GM18951 (cell line): ENCODE data around the gene EIF4E3.

ENCODE experiments used
- POLR2A ChIP-seq: IDR thresholded peaks from 4 replicates; pipeline ENCODE4 v1.6.1; 2011; ENCODE audit warnings: mild to moderate bottlenecking; ENCODE audit not compliant: insufficient read length, insufficient read depth; ENCODE audit errors: extremely low read depth
- in situ Hi-C: fragments of 300-500 bp; cut with MboI; formaldehyde crosslinking; loops from one replicate; pipeline ENCODE4 v1.12.0; 2022; ENCODE audit warnings: low sequenced_read_pairs, mixed read lengths, inconsistent platforms; ENCODE audit not compliant: unreplicated experiment

Gene EIF4E3

GRCh38 chr3:71725271-71725991, at the start of gene EIF4E3:
EIF4E3 (minus strand) TSS chr3:71725402; CDS start chr3:71725367, 35 bp downstream.
- TF ChIP-seq POLR2A, result no peak
- in situ Hi-C loops, result no loop called here

DNA sequence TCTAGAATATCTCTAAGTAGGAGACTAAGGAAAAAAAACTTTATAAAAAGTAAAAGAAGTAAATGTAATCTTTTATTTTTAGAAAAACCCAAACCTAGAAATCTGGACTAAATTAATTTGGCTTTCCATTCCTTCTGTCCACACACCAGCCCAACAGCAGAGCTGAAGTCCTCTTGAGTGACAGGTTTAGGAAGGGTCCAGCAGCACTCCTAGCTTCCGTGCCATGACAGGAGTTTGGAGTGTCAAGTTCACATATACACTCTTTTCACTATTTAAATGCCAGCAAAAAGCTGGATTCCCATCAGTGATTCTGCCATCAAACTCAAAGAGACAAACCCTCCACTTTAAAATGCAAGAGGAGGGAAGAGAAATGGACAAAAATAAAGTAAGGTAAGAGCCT, 46.7 kb upstream of the EIF4E3 start:
- no peak for TF ChIP-seq POLR2A
- in situ Hi-C loops, result no loop called here

- in situ Hi-C loops, result no loop called here
- TF ChIP-seq POLR2A, result no peak
These were observed 45.9 kb upstream of the EIF4E3 start for GRCh38 chr3:71771126-71771525.

DNA sequence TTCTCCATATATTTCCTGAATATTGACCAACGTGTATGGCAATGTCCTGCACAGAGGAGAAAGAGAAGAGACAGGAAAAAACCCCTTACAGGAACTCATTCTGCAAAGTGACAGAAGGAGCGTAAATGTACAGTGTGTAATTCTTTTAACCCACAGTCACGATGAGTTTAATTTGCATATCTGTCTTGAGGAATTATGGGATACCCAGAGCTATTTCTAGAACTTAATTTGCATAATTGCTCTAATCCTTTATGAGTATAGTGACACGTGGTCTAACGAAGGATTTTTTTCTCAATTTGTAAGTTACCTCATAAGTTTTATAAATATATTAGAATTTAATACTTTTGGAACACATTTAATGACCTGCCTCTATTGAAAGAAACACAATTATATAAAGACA, 38.2 kb upstream of the EIF4E3 start:
- no peak for TF ChIP-seq POLR2A
- in situ Hi-C loops, result no loop called here

DNA sequence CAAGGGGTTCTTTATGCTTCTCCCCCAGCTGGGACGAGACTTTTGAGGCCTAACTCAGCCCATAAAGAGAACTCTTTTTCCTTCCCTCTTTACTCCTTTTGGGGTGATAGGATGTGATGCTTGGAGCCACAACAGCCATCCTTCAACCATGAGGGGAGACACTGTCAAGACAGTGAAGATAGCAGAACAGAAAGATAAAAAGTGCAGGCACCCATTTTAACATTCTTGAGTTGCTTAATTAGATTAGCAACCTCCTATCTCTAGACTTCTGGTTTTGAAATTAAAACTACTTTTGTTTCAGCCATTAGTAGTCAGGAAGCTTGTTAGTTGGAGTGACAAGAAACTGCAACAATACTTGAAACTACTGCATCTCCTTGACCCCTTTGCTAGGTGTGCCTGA, 34.9 kb upstream of the EIF4E3 start:
- in situ Hi-C loops, result no loop called here
- no peak for TF ChIP-seq POLR2A

GRCh38 chr3:71759401-71759800, 34.2 kb upstream of the EIF4E3 start:
- in situ Hi-C loops, result no loop called here
- TF ChIP-seq POLR2A, result no peak

DNA sequence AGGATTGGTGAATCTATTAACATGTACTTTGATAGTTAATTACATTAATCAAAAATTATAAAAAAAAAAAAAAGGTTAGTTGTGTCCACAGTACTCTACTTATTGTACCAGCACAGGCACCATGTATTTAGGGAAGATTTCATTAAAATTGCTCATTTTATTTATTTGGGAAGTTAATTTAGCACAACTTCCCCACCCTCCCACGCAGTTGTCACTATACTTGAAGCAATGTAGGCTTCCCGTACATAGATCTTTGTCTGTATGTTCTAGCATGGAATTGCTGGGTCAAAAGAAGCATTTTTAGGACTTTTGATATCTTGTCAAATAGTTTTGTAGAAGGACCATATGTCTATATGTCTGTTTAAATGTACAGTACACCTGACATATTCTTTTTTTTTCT, 32.9 kb upstream of the EIF4E3 start:
- no peak for TF ChIP-seq POLR2A
- in situ Hi-C loops, result no loop called here

DNA sequence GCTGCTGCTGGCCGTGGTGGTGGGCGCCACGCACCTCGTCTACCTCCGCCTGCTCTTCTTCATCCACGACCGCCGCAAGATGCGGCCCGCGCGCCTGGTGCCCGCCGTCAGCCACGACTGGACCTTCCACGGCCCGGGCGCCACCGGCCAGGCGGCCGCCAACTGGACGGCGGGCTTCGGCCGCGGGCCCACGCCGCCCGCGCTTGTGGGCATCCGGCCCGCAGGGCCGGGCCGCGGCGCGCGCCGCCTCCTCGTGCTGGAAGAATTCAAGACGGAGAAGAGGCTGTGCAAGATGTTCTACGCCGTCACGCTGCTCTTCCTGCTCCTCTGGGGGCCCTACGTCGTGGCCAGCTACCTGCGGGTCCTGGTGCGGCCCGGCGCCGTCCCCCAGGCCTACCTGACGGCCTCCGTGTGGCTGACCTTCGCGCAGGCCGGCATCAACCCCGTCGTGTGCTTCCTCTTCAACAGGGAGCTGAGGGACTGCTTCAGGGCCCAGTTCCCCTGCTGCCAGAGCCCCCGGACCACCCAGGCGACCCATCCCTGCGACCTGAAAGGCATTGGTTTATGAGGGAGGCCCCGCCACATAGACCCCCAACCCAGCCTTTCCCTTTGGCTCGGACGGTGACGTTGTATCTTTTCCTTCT, 29.5 kb upstream of the EIF4E3 start:
- in situ Hi-C loops, result no loop called here
- no peak for TF ChIP-seq POLR2A

DNA sequence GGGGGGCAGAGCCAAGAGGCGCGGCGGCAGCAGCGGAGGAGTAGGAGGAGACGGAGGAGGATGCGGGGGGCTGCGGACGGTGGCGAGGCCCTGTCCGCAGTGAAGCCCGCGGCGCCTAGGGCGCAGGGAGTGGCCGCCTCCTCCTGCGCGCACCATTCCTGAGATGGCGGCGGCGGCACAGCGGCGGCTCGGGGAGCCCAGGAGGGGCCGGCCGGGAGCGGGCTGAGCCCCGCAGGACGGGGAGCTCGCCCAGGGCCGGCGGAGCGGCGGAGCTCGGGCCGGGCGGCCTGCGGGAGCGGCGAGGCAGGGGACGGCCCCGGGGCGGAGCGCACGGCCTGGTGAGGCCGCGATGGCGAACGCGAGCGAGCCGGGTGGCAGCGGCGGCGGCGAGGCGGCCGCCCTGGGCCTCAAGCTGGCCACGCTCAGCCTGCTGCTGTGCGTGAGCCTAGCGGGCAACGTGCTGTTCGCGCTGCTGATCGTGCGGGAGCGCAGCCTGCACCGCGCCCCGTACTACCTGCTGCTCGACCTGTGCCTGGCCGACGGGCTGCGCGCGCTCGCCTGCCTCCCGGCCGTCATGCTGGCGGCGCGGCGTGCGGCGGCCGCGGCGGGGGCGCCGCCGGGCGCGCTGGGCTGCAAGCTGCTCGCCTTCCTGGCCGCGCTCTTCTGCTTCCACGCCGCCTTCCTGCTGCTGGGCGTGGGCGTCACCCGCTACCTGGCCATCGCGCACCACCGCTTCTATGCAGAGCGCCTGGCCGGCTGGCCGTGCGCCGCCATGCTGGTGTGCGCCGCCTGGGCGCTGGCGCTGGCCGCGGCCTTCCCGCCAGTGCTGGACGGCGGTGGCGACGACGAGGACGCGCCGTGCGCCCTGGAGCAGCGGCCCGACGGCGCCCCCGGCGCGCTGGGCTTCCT, 28.8 kb upstream of the EIF4E3 start, which contains the start of gene GPR27:
TSS of gene GPR27 (plus strand) at position 155 of the 909 bp plus-strand sequence. CDS start at position 350, 195 bp downstream.
- TF ChIP-seq POLR2A, result no peak
- in situ Hi-C loops, result no loop called here

DNA sequence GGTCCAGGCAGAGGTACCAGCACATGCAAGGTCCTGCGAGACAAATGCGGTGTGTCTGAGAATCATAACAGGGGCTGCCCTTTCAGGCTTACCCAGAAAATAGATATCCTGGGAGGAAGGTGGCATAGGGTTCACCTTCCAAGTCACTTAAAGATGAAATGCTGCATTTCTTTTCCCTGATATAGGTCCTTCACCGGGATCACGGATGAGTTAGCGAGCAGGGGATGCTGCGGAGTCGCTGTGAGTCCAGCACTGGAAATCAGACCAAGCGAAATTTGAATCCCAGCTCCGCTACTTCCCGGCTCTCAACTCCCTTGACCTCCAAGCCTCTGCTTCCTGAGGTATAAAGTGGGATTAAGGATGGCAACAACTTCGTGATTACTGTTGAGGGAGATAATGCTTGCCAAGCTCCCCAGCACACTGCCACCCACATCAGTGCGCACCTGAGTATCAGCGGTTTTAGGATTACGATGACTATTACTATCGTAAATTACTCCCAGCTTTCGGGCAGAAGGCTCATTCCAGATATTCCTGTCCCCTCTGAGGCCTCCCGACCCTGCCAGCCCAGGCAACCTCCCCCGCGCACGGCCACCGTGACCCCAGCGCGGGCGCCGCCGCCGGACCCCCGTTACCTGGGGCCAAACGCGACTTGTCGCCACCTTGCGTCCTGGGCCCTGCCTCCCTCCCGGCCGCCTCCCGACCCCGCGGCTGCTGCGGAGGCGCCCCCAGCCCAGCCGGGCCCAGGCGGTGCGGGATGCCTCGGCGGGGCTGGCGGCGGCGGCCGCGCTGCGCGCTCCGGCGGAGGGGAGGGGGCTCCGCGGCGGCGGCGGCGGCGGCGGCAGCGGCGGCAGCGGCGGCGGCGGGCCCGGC, 27.9 kb upstream of the EIF4E3 start:
- in situ Hi-C loops, result no loop called here
- no peak for TF ChIP-seq POLR2A

GRCh38 chr3:71751602-71752001, 26.4 kb upstream of the EIF4E3 start:
- in situ Hi-C loops, result no loop called here
- no peak for TF ChIP-seq POLR2A

DNA sequence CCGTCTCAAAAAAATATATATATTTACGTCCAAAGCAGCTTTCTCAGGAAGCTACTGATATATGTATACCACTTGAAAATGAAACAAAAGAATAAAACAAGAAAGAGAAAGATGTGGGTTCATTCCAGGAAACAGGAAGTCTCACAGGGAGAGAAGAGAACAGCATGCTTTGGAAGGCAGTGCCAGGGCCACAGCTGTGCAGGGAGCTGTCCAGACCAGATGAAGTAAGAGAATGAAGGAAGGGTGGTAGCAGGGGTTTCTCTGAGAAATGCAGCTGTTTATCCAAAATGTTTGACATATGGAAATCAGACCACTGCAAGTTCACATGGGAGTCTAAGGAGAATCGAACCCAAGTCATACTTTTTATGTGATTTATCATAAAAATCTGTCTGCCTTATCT, 19.5 kb upstream of the EIF4E3 start:
- TF ChIP-seq POLR2A, result no peak
- in situ Hi-C loops, result no loop called here
